IPS DF 4.7 (cell line): ENCODE results near the gene NBR1.
A peak's percentile ranks its signal among the peaks of the same experiment; 100 is the strongest.
"Not testable (repeated sequence)": the region's sequence is repeated elsewhere in the genome, so short reads cannot be mapped to it uniquely, and the experiment has no call there.

Source experiments
- DNase-seq: peaks from one replicate; pipeline ENCODE4 v3.0.0-alpha.2; 2013; ENCODE audit warnings: low spot score; ENCODE audit errors: extremely low read depth

The NBR1 gene, protein sequence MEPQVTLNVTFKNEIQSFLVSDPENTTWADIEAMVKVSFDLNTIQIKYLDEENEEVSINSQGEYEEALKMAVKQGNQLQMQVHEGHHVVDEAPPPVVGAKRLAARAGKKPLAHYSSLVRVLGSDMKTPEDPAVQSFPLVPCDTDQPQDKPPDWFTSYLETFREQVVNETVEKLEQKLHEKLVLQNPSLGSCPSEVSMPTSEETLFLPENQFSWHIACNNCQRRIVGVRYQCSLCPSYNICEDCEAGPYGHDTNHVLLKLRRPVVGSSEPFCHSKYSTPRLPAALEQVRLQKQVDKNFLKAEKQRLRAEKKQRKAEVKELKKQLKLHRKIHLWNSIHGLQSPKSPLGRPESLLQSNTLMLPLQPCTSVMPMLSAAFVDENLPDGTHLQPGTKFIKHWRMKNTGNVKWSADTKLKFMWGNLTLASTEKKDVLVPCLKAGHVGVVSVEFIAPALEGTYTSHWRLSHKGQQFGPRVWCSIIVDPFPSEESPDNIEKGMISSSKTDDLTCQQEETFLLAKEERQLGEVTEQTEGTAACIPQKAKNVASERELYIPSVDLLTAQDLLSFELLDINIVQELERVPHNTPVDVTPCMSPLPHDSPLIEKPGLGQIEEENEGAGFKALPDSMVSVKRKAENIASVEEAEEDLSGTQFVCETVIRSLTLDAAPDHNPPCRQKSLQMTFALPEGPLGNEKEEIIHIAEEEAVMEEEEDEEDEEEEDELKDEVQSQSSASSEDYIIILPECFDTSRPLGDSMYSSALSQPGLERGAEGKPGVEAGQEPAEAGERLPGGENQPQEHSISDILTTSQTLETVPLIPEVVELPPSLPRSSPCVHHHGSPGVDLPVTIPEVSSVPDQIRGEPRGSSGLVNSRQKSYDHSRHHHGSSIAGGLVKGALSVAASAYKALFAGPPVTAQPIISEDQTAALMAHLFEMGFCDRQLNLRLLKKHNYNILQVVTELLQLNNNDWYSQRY

DNA sequence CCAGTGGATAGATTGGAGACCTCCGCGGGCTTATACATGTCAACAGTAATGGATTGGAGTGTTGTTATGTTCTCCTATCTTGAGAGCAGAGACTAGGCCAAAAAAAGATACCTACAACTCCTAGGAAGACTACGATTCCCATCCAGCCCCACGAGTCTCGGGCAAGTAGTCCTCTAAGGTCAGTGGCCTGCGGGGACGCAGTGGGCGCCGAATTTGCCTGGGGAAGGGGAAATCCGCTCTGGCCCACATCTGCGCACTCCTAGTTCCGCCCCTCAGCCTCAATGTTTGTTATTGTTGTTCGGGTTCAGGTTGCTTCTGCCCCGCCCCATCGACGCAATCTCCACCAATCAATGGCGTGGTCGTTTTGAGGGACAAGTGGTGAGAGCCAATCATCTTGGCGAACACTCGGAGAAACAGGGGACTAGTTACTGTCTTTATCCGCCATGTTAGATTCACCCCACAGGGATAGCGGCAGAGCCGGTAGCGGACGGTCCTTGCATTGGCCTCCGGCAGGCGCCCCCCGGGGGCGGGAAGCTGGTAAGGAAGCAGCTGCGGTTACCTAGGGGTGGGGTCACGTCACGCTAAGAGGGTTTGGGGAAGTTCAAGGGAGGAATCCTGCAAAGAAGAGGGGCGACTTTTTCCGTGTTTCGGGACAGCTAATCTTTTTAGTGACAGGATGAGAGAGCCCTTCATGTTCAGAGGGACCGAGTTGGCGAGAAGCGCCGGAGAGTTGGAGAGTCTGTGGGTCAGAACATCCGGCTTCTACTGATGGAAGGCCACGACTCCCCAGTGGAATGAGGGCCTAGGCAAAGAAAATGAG is at the start of gene NBR1:
Gene NBR1, plus strand, starts transcription at position 449 of the 820 bp plus-strand sequence. CDS start 4,586 bp downstream, outside the sequence.
- DNase-seq: peak; percentile 98

DNA sequence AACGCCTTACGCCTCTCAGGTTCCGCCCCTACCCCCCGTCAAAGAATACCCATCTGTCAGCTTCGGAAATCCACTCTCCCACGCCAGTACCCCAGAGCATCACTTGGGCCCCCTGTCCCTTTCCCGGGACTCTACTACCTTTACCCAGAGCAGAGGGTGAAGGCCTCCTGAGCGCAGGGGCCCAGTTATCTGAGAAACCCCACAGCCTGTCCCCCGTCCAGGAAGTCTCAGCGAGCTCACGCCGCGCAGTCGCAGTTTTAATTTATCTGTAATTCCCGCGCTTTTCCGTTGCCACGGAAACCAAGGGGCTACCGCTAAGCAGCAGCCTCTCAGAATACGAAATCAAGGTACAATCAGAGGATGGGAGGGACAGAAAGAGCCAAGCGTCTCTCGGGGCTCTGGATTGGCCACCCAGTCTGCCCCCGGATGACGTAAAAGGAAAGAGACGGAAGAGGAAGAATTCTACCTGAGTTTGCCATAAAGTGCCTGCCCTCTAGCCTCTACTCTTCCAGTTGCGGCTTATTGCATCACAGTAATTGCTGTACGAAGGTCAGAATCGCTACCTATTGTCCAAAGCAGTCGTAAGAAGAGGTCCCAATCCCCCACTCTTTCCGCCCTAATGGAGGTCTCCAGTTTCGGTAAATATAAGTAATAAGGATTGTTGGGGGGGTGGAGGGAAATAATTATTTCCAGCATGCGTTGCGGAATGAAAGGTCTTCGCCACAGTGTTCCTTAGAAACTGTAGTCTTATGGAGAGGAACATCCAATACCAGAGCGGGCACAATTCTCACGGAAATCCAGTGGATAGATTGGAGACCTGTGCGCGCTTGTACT is 45.7 kb upstream of the NBR1 start, which contains the start of gene BRCA1:
Gene BRCA1, minus strand, starts transcription at position 232 of the 834 bp plus-strand sequence. CDS start 1,268 bp downstream, outside the sequence.
- peak; percentile 99 for DNase-seq

DNA sequence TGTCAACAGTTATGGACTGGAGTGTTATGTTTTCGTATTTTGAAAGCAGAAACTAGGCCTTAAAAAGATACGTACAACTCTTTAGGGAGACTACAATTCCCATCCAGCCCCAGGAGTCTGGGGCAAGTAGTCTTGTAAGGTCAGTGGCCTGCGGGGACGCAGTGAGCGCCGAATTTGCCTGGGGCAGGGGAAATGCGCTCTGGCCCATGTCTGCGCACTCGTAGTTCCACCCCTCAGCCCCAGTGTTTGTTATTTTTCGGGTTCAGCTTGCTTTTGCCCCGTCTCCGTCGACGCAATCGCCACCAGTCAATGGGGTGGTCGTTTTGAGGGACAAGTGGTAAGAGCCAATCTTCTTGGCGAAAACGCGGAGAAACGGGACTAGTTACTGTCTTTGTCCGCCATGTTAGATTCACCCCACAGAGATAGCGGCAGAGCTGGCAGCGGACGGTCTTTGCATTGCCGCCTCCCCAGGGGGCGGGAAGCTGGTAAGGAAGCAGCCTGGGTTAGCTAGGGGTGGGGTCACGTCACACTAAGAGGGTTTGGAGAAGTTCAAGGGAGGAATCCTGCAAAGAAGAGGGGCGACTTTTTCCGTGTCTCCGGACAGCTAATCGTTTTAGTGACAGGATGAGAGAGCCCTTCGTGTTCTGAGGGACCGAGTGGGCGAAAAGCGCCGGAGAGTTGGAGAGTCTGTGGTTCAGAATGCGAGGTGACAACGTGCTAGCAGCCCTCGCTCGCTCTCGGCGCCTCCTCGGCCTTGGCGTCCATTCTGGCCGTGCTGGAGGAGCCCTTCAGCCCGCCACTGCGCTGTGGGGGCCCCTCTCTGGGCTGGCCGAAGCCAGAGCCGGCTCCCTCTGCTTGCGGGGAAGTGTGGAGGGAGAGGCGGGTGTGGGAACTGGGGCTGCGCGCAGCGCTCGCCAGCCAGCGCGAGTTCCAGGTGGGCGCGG is 44.8 kb upstream of the NBR1 start:
- no peak for DNase-seq

DNA sequence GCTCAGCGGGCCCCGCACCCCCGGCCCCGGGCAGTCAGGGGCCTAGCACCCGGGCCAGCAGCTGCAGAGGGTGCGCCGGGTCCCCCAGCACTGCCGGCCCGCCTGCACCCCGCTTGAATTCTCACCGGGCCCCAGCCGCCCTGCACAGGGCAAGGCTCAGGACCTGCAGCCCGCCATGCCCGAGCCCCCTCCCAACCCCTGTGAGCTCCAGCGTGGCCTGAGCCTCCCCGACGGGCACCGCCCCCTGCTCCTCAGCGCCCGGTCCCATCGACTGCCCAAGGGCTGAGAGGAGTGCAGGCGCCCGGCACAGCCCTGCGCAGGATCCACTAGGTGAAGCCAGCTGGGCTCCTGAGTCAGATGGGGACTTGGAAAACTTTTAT is 44.1 kb upstream of the NBR1 start:
- no peak for DNase-seq

DNA sequence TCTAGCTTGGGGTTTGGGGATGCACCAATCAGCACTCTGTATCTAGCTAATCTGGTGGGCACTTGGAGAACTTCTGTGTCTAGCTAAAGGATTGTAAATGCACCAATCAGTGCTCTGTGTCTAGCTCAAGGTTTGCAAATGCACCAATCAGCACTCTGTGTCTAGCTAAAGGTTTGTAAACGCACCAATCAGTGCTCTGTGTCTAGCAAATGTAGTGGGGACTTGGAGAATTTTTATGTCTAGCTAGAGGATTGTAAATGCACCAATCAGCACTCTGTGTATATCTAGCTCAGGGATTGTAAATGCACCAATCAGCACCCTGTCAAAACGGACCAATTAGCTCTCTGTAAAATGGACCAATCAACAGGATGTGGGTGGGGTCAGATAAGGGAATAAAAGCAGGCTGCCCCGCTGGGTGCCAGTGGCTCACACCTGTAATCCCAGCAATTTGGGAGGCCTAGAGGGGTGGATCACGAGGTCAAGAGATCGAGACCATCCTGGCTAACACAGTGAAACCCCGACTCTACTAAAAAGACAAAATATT is 43.6 kb upstream of the NBR1 start:
- DNase-seq: not testable (repeated sequence)

DNA sequence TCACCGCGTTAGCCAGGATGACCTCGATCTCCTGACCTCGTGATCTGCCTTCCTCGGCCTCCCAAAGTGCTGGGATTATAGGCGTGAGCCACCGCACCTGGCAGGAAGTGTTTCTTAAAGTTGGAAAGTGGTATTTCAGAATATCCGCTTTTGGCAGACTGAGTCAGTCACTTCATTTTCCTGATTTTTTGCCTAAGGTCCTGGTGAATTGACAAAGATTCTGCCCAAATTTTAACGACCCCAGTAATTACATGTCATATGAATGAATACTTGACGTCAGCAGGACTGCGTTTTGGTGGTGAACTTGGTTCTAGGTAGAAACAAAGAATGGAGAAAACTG is 41.4 kb upstream of the NBR1 start:
- no peak for DNase-seq

DNA sequence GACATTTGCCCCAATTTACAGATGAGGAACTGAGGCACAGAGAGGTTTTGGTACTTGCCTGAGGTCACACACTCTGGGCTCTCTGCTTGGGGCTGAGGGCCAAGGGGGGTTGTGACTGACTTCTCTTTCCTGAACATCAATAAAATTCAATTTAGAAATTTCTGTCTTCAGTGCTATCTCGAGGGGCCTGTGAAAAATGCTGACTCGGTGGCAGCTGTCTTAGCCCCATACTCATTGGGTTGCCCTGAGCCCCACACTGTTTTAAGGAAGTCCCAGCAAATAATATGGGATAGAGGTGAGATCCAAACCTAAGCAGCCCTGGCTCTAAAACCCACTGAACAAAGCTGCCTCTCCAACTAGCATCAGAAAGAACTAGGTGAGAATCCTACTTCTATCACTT is 38.9 kb upstream of the NBR1 start:
- no peak for DNase-seq

DNA sequence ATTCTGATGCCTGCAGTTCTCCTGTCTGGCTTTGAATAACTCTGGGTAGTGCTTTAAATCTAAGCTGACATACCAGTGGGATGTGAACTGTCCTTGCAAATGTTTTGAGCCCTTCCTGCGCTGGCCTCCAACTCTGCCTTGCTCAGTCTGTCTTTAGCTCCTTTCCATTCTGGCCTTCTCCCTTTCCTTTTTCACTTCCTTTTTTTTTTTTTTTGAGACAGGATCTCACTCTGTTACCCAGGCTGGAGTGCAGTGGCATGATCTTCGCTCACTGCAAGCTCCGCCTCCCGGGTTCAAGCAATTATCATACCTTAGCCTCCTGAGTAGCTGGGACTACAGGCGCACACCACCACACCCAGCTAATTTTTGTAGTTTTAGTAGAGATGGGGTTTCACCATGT is 37.6 kb upstream of the NBR1 start:
- not testable (repeated sequence) for DNase-seq

DNA sequence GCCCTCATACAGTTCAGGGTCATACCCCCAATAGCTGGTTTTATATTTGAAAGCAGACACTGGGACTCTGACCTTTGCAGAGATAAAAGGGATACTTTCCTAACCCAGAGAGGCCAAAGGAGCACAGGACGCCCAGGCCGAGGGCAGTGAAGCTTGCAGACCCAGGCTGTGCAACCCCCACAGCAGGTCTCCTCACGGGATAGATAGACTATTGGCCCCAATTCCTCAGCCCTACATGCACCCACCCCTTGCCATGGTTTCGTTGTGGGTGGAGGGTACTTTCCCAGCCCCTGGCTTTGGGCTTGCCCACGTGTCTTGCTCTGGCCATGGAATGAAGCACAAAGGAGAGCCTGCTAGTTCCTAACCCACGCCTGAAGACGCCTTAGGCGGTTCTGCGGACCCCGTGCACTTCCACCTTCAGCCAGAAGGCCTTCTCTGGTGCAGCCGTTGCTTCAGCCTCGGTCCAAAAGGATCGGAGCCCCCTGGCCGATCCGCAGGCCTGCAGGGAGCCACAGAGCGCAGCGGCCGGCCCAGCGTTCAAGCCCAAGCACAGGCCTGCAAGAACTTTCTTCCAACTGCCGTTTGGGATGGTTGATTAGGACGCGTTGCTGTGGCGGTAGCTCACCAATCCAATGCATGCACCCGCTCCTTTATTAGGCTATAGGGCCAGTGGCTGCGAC is 36.1 kb upstream of the NBR1 start:
- no peak for DNase-seq

DNA sequence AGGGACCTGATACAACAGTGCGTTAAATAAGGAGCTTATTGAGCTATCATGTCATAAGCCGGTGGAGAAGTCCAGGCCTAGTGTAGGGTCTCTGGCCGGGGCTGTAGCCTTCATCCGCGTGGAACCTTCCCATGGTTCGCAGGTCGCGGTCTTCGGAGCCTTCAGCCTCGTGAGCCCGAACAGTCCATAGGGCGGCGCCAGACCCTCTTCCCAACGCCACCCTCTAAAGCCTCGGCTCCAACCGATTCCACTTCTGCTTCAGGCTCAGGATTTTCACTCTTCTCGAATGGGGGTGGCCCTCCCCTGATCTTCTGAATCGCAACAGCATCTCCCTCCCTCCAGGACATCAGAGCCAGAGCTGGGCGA is 35.6 kb upstream of the NBR1 start:
- no peak for DNase-seq

DNA sequence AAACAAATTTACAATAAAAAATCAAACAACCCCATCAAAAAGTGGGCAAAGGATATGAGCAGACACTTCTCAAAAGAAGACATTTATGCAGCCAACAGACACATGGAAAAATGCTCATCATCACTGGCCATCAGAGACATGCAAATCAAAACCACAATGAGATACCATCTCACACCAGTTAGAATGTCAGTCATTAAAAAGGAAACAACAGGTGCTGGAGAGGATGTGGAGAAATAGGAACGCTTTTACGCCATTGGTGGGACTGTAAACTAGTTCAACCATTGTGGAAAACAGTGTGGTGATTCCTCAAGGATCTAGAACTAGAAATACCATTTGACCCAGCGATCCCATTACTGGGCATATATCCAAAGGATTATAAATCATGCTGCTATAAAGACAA is 34.4 kb upstream of the NBR1 start:
- not testable (repeated sequence) for DNase-seq

DNA sequence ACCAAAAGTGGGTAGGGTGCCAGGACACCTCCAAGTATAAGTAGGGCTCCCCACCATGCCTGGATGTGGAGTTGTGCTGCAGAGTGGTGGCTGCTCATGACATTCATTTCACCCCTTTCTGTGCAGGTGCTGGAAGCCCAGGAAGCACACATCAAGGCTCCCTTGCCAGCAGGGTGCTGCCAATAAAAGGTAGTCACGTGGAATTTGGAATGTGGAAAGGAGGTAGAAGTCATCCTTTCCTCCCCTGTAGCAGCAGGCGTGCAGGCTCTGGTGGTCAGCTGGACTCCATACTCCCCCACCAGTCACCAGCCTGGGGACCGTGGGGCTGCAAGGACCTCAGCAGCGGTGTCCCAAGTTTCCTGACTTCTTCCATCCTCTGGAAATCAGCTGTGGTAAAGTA is 32.5 kb upstream of the NBR1 start:
- not testable (repeated sequence) for DNase-seq

DNA sequence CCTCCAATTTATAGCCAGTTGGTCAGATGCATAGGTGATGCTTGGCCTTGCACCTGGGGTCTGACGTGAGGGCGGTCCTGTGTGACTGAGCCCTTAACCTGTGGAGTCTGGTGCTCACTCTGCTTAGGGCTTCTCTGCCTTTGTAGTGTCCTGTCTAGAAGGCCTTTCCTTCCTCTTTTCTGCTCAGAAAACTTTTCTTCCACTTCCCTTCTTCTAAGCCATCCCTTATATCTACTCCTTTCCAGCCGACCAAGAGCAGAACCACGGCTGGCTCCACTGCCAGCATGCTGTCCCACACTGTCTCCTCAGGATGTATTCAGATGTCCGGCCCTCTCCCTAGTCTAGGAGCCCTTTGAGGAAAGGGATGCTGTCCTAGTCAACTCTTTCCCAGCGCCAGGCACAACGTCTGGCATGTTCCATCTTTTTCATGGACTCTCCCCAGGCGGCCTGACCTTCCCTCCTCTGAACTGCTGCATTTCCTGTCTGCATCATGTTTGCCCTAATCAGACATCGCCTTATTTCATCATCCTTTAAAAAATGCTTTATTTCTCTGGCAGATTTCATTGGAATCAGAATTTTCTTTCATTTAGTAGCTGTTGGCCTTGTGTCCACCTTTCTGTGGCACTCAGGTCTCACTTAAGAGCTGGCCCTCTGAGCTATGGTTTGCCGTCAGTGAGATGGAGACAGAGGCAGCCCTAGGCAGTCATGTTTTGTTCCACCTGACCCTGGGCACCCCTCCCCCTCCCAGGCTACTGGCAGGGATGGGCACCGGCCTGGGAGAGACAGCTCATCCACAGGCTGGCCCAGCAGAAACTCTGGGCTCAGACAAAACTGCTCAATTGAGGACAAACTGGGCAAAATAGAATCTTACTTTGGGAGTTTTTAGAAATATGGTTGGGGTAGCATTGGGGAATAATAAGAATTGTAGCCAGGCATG is 30.4 kb upstream of the NBR1 start:
- DNase-seq: no peak

DNA sequence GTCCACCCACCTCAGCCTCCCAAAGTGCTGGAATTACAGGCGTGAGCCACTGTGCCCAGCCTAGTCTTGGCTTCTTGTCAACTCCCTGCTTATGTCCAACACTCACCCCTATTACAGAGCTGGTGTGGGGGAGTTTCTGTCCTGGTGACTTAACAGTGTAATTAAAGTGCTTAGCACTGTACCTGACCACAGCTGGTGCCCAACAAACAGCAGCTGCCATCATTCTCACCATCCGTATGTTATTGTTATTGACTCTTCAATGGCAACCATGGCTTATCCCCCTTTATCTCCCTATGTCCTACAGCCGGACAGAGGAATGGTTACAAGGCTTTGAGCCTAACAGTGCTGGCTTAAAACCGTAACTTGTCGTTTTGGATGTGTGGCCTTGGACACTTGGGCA is 28.9 kb upstream of the NBR1 start:
- no peak for DNase-seq

DNA sequence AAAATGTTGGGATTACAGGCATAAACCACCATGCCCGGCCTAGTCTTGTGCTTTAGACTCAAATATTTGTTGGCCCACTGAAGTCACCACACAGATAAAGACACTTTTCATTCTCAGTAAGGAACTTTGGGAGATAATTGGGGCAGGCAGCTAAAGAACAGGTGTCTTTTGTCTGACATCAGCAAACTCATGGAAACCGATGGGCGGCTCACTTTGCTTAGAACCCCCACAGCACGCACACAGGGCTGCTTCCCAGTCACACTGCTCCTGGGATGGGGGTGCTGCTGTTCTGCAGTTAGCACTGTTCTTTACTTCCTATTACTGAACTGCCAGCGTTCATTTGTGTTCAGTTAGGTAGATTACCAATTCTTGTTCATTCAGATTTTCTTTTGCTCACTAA is 27.8 kb upstream of the NBR1 start:
- DNase-seq: no peak

DNA sequence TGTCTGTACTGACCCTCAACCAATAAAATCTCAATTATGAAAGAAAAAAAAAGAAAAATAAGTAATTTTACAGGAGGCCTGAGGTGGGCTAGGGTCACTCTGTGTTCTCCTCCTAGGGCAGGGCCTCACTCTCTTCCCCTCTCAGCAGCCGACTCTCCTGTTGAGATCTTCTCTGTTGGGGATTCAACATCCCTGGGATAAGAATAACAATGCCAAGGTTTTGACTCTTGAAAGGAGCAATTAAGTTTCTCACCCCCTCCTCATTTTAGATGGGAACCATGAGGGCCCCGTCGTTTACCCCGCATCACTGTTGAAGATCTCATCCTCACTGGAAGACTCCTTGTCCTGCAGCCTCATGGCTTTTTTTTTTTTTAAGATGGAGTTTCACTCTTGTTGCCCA is 24.4 kb upstream of the NBR1 start:
- DNase-seq: no peak

DNA sequence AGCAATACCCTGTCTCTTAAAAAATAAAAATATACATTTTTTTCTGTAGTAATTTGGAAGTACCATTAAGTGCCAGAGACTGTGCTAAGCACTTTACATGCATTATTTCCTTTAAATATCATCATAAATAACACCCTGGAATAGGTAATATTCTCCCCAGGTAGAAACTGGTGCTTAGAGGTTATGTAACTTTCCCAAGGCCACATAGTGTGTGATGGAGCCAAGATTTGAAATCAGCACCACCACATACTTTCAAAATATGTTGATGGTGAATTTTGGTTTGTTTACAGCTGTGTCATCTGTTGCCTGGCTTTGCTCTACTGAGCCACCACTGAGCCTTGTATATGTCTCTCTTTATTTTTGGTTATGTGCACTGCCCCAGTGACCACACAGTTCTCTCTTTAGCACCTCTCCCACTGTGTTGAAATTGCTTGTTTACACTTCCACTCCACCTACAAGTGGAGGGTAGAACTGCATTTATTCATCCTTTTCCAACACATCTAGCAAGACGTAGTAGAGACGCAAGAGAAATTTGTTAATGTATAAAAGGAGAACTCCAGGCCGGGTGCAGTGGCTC is 19.0 kb upstream of the NBR1 start:
- DNase-seq: no peak
